HG02759 (cell line): ENCODE results near the gene SORBS2.

ENCODE experiments used
- ATAC-seq: cut with Tn5 transposase; IDR thresholded peaks from one replicate; pipeline ENCODE4 v1.9.1; 2021; ENCODE audit warnings: mild to moderate bottlenecking, moderate library complexity; ENCODE audit not compliant: unreplicated experiment

SORBS2 gene

DNA sequence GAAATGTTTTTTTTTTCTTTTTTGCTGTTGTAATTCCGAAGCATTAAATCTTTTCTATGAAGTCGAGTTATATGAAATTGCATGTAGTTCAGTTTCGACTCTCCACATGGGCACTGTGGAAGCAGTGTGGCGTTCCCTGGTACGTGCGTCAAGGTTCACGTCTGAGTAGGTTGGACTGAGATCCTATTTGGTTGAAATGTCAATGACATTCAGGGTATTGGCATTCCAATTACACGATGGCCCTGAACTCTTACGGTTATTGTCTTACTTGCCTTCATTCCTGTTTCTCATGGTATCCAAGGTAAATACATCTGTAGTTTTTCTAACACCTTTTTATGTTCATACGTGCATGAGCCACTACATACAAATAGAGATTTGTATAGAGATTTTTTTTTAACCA lies 128.8 kb downstream of the SORBS2 start:
- ATAC-seq, result no peak

DNA sequence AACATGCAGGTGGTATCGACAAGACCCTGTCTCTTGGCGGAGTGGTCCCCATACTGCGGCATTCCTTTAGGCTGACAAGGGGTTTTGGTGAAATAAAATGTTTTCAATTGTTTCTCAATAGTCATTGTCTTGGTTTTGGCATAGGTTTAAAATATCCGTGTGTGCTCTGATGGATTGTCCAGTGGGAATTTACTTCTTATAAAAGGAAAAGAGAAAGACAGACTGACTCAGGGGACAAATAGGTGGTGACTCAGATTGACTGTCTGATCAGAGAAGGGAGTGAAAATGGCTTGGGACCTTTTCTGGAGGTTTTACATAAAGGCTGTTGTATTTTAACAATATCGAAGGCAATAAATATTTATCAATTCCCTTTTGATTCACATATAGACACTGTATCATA lies 129.8 kb downstream of the SORBS2 start:
- ATAC-seq, result no peak

DNA sequence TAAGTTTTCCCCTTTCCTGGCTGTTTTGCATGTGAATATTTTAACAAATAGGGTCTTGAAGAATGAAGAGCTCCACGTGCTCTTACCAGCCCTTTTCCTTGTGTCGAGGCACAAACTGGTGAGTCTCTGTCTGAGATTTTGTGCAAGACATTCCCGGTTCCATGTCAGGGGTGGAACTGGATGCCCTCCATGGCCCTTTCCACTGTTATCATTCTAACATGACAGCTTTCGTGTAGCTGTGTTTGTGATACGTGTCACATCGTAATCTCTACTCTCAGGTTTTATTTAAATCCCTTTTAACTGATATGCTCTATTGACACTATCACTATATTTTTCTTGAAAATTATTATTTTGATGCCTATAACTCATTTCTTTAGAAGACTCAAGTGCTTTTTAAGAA lies 130.4 kb downstream of the SORBS2 start:
- ATAC-seq, result no peak

DNA sequence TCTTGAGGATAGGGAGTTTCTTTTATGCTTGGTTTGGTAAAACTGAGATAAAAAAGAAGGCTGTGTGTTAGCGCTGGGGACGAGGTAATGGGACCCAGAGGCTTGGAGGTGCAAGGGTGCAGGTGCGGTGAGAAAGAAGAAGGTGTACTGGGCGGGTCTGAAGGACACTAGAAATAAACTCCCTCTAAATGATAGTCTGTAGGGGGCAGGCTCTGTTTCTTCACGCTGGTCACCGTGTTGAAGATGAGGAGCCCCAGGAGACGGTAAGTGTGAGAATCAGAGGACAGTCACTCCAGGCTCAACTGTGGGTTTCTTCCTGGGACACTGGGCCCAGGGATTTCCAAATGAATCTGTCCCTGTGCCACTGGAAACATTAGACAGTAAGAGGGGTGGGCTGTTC lies 131.4 kb downstream of the SORBS2 start:
- ATAC-seq, result no peak

DNA sequence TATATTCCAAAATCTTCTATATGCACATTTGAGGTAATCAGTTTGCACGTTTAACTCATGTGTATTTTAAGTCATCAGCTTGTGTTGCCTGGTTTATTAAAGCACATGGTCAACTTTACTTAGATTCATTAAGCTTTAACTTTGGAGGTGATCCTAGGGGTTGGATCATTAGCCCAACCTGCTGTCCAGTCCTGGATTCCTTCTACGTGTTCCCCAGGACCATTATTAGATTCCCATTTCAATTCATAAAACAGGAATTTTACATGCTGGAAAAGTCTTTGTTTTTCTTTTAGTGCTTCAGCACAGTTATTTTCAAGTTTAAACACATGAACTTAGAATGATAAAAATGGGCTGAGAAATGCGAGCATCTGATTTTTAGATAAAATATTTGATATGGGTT lies 132.5 kb downstream of the SORBS2 start:
- no peak for ATAC-seq

DNA sequence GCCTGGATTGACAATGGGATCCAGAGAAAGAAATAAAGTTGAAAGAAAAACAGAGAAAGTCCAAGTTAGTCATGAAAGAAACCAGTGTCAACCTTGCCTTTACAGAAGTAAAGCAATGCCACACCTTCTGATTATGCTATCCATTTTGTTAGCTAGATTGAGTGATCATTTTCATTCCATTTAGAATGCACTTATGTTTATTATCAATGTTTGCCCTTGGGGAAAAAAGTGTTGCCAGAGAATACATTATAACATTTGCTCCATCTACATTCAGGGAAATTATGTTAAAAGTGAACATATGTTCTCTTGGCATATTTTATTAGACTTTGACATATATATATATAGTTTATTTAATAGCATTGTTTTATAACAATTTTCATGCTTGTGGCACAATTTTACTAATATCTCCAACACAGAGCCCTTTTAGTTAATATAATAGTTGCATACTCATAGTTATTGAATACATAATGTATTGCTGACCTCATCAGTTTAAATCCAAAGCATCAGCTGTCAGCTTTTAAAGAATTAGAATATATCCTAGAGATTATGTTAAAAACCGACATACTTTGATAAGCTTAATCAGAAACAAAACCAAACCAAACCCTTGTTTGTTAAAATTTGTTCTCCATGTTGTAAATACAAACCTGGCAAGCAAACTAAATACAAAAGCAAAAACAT lies 134.2 kb downstream of the SORBS2 start:
- ATAC-seq, result no peak

DNA sequence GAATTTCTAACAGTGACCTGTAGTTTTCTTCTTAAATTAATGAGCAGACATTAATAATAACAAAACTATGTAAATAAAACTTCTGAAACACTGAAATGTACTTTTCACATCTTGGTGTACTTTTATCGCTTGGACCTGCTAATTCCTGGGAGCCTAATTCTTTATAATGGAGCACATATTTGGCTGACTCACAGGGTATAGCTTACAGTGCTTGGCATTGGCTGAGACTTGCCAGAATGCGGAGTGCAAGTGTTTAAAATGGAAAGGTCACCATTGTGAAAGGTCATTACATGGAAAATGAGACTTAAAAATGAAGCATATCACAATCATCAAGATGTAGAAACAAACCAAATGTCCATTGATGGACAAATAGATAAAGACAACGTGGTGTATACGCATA lies 139.4 kb downstream of the SORBS2 start:
- ATAC-seq, result no peak

DNA sequence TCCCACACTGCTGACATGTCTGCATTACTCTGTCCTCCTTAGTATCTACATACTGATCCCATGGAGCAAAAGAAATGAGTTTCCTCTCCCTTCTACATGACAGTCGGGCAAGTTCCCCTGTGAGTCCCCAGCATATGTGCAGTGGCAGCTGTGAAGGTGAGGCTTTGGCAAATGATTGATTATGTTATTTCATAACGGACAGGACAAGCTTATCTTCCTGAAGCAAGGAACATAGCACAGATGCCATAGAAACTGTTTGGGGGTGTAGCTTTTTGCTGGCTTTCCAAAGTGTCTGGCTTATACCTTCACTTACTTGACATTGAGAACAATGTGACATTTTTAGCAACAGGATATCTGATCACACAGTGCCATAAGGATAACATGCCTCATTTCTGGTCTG lies 139.8 kb downstream of the SORBS2 start:
- no peak for ATAC-seq

DNA sequence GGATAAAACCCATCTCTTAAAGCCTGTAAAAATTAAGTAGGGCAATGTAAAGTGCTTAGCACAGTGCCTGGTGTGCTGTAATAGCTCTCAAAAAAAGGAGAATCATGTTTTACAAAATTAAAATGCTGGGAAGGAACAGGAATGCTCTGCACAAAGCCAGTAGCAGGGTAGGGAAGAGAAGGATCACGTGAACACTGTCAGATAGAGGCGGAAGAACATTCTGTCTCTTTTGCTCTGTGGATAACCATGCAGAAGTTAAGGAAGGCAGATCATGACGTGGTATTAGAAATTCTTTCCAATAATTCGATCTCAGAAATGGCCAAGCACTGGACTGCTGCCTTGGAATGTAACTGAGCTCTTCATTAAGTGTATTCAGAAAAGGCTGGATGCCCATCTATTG lies 140.5 kb downstream of the SORBS2 start:
- ATAC-seq, result no peak

DNA sequence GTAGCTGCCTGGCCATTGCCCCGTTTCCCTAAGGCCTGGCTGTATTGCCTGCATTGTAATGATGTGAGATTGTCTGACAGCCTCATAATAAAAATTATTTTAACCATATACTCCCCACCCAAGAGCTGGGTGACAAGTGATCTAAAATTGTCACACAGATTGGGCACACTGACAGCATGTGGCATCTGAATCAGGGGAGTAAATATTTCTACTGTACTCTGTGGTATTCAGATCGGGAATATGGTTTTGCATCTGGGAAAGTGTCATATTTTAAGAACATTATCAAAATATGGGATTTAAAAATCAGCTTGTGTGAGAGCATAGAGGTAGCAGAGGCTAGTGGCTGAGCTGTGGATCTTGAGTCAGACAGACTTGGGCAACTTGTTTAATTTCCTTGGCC lies 140.9 kb downstream of the SORBS2 start:
- no peak for ATAC-seq

DNA sequence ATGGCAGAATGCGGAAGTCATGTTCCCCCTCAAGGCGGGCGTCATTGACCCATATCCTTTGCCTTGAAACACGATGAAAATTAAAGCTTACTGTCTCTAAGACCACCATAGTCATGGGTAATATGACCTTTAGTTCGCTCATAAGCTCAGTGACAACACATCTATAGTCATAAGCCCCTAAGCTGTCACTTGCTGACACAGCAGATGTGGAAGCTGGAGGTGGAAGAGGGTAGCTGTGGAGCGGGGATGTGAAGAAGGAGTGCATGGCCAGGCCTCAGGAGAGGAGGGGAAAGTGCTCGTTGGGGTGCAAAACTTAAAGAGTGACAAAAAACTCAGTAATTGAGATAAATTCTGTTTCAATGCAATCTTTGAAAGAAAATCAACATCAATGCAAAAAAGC lies 142.7 kb downstream of the SORBS2 start:
- no peak for ATAC-seq

DNA sequence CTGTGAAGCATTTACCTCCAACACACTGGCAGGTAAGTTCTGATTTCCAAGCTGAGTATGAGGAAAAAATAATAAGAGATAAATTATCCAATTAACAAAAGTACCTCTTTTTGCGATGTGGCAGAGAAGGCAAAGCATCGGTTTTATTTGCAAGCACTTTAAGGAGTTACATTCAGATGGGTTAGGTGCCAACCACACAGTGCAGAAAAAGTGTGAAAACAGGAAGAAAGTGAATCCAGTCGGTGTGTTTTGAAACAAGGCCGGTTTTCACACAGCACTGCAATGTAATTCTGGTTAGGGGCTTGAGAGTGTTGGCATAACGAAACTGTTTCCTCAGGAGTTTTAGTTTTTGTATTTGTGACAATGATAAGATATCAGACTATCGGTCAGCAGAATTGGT lies 145.8 kb downstream of the SORBS2 start:
- no peak for ATAC-seq

DNA sequence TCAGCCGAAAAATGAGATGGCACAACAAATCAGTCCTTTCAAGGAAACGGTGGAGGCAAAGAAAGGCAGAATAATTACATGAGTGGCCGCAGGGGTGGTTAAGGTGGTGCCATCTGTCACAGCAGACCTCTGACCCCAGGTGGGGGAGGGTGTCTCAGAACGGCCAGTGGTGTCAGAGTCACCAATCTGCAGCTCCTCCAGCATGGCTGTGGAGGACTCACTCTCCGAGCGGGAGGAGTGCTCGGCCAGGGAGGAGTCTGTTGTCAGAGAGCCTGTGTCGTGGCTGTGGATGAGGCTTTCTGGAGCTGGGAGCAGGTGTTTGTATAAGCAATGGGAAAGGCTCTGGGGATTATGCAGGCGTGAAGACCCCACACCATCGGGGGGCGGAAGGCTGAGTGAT lies 146.3 kb downstream of the SORBS2 start:
- no peak for ATAC-seq

DNA sequence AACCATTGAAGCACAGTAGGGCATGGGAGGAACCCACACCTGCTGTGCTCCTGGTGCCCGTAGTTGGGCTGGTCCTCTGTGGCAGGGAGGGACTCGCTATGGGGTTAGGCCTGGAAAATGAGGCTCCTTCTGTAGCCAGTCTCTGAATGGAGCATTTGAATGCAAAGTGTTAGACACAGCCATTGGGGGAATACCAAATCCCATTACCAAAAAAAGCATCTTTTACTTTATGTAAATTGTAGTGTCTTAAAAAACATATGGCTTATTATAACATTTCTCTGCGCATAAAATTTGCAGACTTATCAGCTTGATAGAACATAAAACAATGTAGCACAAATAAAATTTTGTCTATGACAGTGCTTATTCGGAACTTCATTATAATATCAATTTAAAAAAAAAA lies 147.5 kb downstream of the SORBS2 start:
- no peak for ATAC-seq

DNA sequence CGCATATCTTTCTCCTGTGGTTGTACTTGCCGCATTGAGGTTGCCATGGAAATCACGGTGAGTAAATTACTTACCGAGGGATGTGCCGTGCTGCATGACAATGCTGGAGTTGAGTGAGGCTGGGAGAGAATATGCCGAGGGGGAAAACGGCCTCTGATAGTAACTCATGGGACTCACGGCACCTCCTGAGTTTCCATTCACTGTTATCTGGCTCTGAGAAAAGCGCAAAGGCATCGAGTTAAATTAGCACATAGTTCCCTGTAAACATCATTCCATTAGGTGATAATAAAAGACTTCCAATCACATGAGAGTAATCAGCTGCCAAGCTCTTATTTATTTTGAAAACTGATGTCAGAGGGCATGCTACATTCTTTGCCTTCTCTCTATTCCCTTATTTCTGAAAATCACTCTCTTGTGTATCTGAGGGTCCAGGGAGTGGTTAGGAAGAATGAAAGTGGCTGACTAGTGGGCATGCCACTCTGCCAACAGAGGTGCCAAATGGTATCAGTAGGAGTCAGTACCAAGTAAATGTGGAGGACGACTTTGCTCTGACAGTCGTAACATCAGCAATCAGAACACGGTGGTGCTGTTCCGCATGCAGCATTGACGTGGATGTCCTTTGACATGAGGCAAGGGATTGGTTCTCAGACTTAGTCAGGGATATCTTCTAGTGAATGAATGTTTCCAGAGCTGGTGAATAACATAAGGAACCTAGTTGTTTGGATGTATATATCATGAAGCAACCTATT lies 149.8 kb downstream of the SORBS2 start:
- ATAC-seq, result no peak

DNA sequence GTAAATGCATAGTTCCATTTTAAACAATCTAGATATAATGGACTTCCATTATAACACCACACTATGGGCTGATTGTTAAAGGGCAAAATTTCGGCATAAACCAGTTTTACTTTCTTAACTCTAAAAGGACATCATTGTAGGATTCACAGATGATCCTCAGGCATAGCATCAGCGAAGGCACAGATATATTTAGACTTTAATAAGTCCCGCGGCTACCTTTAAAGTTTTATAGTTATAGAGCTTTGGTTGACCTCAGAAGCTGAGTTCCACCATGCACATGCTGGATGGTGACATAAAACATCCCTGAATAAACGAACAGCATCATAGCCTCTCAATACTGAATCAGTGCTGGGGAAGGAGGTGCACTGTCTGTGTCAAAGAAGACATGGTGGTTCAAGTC lies 151.7 kb downstream of the SORBS2 start:
- ATAC-seq, result no peak

DNA sequence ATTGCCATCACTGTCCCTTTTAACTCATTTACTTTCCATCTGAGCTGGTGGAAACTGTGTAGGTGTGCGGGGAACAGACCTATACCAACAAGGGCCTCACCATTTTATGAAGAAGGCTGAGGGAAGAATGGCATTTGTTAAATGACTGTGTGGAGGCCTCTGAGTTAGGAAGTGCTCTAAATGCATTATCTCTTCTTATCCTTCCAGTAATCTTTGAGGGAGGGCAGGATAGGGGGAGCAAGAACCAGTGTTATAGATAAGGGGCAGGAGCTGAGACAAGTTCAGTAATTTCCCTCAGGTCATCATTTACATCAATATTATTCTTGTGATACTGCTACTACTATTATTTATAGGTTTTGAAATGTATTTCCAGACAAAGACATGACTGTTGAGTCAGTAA lies 154.3 kb downstream of the SORBS2 start:
- no peak for ATAC-seq

DNA sequence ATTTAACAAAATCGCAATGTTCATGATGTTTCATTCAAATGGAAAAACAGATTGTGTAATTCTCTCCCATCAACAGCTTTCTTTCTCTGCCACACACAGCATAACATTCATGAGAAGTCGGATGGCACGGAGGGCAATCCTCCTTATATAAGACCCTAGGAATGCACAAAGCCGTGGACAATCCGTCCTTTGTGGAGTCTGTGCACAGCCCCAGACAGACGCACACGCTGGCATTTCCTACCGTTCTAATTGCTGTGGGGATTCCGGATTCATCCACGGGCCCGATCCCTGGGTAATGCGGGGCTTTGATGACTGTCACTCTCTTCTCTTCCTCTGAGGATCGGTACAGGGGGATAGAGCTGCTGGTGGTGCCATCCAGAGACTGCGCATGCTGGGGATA lies 154.8 kb downstream of the SORBS2 start:
- no peak for ATAC-seq

DNA sequence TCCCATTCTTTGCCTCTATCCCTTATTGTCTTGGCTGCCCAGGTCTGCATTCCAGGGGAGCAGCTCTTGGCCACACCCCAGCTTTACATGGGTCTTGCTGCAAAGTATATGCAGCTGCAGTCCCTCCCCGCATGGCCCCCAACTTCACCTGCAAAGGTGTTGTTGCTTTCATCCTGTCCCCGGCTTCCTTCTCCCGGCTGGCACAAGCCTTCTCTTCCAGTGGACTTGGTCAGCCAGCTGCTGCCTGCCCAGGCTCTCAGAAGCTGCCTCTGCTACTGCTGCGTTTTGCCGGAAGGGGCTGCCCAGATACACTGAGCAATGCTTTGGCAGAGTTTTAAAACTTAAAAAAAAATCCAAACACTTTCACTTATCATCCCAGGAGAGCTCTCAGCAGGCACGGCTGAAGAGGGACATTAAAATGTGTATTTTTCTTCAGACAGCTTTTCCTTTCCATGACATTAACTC lies 155.5 kb downstream of the SORBS2 start:
- no peak for ATAC-seq

DNA sequence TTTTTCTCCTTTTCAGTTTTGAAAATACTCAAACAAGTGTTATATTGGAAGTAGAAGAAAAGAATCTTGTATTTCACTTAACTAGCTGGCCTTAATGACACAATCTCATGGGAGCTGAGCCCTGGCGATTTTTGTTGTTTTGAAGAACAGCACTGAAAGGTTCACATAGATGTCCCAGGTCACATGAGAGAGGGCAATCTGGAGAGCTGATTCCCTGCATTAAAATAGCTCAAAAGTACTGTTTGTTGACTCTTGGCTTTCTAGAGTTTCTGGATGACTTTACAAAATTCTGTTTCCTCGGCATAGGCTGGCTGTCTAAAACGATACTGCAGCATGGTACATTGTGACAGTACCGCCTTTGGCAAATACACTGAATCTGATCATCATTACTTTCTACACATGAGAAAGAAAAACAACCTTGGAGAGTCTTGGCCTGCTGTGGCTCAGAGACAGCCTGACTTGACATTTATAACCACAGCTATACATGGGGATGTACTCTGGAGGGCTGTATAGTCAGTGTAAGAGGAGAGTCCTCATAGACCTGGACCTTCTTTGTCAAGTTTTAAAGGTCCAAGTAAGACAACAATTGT lies 156.9 kb downstream of the SORBS2 start:
- no peak for ATAC-seq

DNA sequence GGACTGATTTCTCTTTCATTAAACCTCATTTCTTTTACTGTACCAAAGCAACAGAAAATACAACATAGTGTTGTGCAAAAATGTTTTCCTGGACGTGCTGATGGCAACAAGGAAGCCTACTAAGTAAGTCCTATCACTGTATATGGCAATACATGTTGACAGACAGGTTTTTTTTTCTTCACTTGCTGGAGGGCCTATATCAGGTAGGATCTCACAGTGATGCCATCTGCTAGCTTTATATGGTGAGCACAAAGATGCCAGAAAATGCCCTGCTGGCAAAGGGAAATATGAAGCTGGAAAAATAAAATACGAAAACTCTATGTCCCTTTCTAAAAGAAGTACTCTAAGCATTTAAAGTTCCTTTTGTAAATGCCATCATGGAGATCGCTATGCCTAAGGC lies 157.7 kb downstream of the SORBS2 start:
- no peak for ATAC-seq

DNA sequence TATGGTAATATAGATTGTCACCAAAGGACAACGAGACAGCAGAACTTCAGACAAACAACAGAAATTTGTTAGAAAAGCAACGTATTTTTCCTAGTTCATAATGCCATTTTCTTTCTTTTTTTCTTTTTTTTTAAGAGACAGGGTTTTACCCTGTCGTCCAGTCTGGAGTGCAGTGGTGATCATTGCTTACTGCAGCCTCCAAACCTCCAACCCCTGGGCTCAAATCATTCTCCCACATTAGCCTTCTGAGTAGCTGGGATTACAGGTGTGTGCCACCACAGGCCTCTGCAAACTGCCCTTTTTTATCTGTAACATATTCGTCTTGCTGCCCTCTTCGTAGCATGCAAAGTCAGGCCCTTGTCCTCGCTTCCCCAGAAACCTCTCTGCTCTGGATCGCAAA lies 160.1 kb downstream of the SORBS2 start:
- ATAC-seq, result no peak
